Suppressor macrophage treated with lipopolysaccharide for 4 hours (primary cell): Measurements from ENCODE around the gene CDT1.

Experiments
- DNase-seq: peaks from one replicate; pipeline ENCODE4 v3.0.0-alpha.2; 2020

CDT1 gene

GRCh38 chr16:88803264-88803987 is at the start of gene CDT1:
Gene CDT1, plus strand, starts transcription at chr16:88803789. Its CDS starts 43 bp downstream, at chr16:88803832.
- peak; percentile 96 for DNase-seq

- DNase-seq: no peak
Measured at GRCh38 chr16:88754109-88754911, 49.3 kb upstream of the CDT1 start.

- DNase-seq: peak; percentile 26
Measured at GRCh38 chr16:88754912-88755744, 48.5 kb upstream of the CDT1 start.

GRCh38 chr16:88755745-88756443 is 47.7 kb upstream of the CDT1 start:
- no peak for DNase-seq

- DNase-seq: no peak
Measured at GRCh38 chr16:88758227-88758943, 45.2 kb upstream of the CDT1 start.

GRCh38 chr16:88758944-88759244 is 44.7 kb upstream of the CDT1 start:
- no peak for DNase-seq

GRCh38 chr16:88759245-88759975 is 44.2 kb upstream of the CDT1 start:
- no peak for DNase-seq

GRCh38 chr16:88759976-88760350 is 43.6 kb upstream of the CDT1 start:
- DNase-seq: no peak

GRCh38 chr16:88760424-88761142 is 43.0 kb upstream of the CDT1 start:
- DNase-seq: no peak

- no peak for DNase-seq
Measured at GRCh38 chr16:88761143-88761534, 42.5 kb upstream of the CDT1 start.

GRCh38 chr16:88761830-88762229 is 41.8 kb upstream of the CDT1 start:
- DNase-seq: no peak

- no peak for DNase-seq
Measured at GRCh38 chr16:88762258-88762870, 41.2 kb upstream of the CDT1 start.

GRCh38 chr16:88762941-88763340 is 40.6 kb upstream of the CDT1 start:
- DNase-seq: no peak

GRCh38 chr16:88763502-88764053 is 40.0 kb upstream of the CDT1 start:
- no peak for DNase-seq

GRCh38 chr16:88764080-88764479 is 39.5 kb upstream of the CDT1 start:
- no peak for DNase-seq

- DNase-seq: no peak
Measured at GRCh38 chr16:88764913-88765349, 38.7 kb upstream of the CDT1 start.

GRCh38 chr16:88766975-88767374 is 36.6 kb upstream of the CDT1 start:
- no peak for DNase-seq

- DNase-seq: no peak
Measured at GRCh38 chr16:88767546-88768070, 36.0 kb upstream of the CDT1 start.

- DNase-seq: no peak
Measured at GRCh38 chr16:88768071-88768783, 35.4 kb upstream of the CDT1 start.
